H54 (cell line): ENCODE measurements around the gene DSTN.

ENCODE experiments used
- DNase-seq: peaks from one replicate; pipeline ENCODE4 v3.0.0; 2011; ENCODE audit warnings: low spot score, mixed read lengths; ENCODE audit not compliant: insufficient read length
- FAIRE-seq: peaks from 3 replicates; lab custom pipeline; 2011; peaks lifted over from hg19 to GRCh38; lab: Jason Lieb, UNC
- POLR2A ChIP-seq: IDR thresholded peaks from 2 replicates; pipeline ENCODE4 v1.6.1; 2011; ENCODE audit warnings: low read depth, mild to moderate bottlenecking, low read length

The DSTN gene

GRCh38 chr20:17569616-17570346 is at the start of gene DSTN:
DSTN (plus strand) TSS chr20:17570075; CDS start chr20:17570209, 134 bp downstream.
- TF ChIP-seq POLR2A = peak; percentile 97
- FAIRE-seq = peak; percentile 43

GRCh38 chr20:17520583-17520982 is 49.3 kb upstream of the DSTN start:
- no peak for DNase-seq
- TF ChIP-seq POLR2A = no peak
- no peak for FAIRE-seq

More at GRCh38 chr20:17569616-17570346, at the start of gene DSTN:
- DNase-seq = peak; percentile 80

- no peak for FAIRE-seq
These were observed 47.3 kb upstream of the DSTN start for GRCh38 chr20:17522528-17522927.

GRCh38 chr20:17523326-17523725 is 46.5 kb upstream of the DSTN start:
- TF ChIP-seq POLR2A = no peak
- DNase-seq (no peak), FAIRE-seq (no peak)

More at GRCh38 chr20:17522528-17522927, 47.3 kb upstream of the DSTN start:
- no peak for TF ChIP-seq POLR2A
- DNase-seq = no peak

GRCh38 chr20:17524560-17524959 is 45.3 kb upstream of the DSTN start:
- FAIRE-seq (no peak), DNase-seq (no peak)
- no peak for TF ChIP-seq POLR2A

GRCh38 chr20:17525132-17525531 is 44.7 kb upstream of the DSTN start:
- no peak for TF ChIP-seq POLR2A
- no peak for FAIRE-seq
- DNase-seq = no peak

GRCh38 chr20:17525650-17526049 is 44.2 kb upstream of the DSTN start:
- TF ChIP-seq POLR2A = no peak
- DNase-seq (no peak), FAIRE-seq (no peak)

GRCh38 chr20:17529586-17529985 is 40.3 kb upstream of the DSTN start:
- DNase-seq (no peak), FAIRE-seq (no peak)
- no peak for TF ChIP-seq POLR2A

- TF ChIP-seq POLR2A = no peak
- DNase-seq (no peak), FAIRE-seq (no peak)
These were observed 39.7 kb upstream of the DSTN start for GRCh38 chr20:17530153-17530552.

GRCh38 chr20:17530716-17531664 is 38.9 kb upstream of the DSTN start, which contains the start of gene BFSP1:
BFSP1 (minus strand) TSS chr20:17531379; CDS start chr20:17531329, 50 bp downstream.
- TF ChIP-seq POLR2A = 0 out of 2 replicates have a peak, but pooled peaks have one; percentile 52
- DNase-seq (peak; percentile 43), FAIRE-seq (no peak)

GRCh38 chr20:17531665-17532025 is 38.2 kb upstream of the DSTN start:
- TF ChIP-seq POLR2A = no peak
- no peak for FAIRE-seq
- DNase-seq = no peak

- DNase-seq = no peak
- TF ChIP-seq POLR2A = no peak
- peak; percentile 38 for FAIRE-seq
These were observed 36.5 kb upstream of the DSTN start for GRCh38 chr20:17533396-17533795.

GRCh38 chr20:17534077-17534476 is 35.8 kb upstream of the DSTN start:
- DNase-seq (no peak), FAIRE-seq (no peak)
- TF ChIP-seq POLR2A = no peak

- DNase-seq = no peak
These were observed 32.9 kb upstream of the DSTN start for GRCh38 chr20:17536944-17537444.

More at GRCh38 chr20:17536944-17537444, 32.9 kb upstream of the DSTN start:
- TF ChIP-seq POLR2A = no peak
- FAIRE-seq = peak; percentile 87
